MCF 10A (cell line): ENCODE data around the gene C8A. TPM values are rescaled to one million over a fixed set of nuclear protein-coding genes. Genes with fewer than 3 reads are reported as not detected.

Experiments
- BruUV-seq: library from RNA; stranded (reverse); fragments of 400-500 nt; replicated peaks from 2 replicates; lab custom pipeline; 2021; lab: Mats Ljungman, UMichigan
- CTCF ChIA-PET: fragments of 300-600 bp; sonication (Branson Sonifier 250); formaldehyde crosslinking; extraction: SDS; loops from one replicate; lab custom pipeline; 2021; ENCODE audit warnings: antibody characterized with exemption, inconsistent platforms; lab: Yijun Ruan, JAX
- POLR2A ChIA-PET: fragments of 300-600, 350-650 bp; sonication (Branson Sonifier 250); formaldehyde crosslinking; extraction: SDS; loops from one replicate; lab custom pipeline; 2020; ENCODE audit warnings: antibody characterized with exemption, inconsistent platforms; lab: Yijun Ruan, JAX
- DNase-seq: peaks from one replicate; pipeline ENCODE4 v3.0.0-alpha.2; 2018; ENCODE audit not compliant: unreplicated experiment
- H3K27ac Mint-ChIP-seq: one replicate; pipeline ENCODE4 v1.8.0; 2022; ENCODE audit warnings: mild to moderate bottlenecking, low read depth, mixed read lengths; ENCODE audit not compliant: unreplicated experiment
- H3K27me3 Mint-ChIP-seq: one replicate; pipeline ENCODE4 v1.8.0; 2022; ENCODE audit warnings: mixed read lengths; ENCODE audit not compliant: insufficient read depth, unreplicated experiment
- H3K36me3 Mint-ChIP-seq: one replicate; pipeline ENCODE4 v1.8.0; 2022; ENCODE audit warnings: mild to moderate bottlenecking, moderate library complexity, mixed read lengths; ENCODE audit not compliant: insufficient read depth, unreplicated experiment
- H3K4me1 Mint-ChIP-seq: one replicate; pipeline ENCODE4 v1.8.0; 2022; ENCODE audit warnings: mixed read lengths; ENCODE audit not compliant: insufficient read depth, unreplicated experiment
- H3K4me3 Mint-ChIP-seq: one replicate; pipeline ENCODE4 v1.8.0; 2022; ENCODE audit warnings: mild to moderate bottlenecking, moderate library complexity, mixed read lengths; ENCODE audit not compliant: unreplicated experiment
- H3K9me3 Mint-ChIP-seq: one replicate; pipeline ENCODE4 v1.8.0; 2022; ENCODE audit warnings: mixed read lengths; ENCODE audit not compliant: unreplicated experiment
- CTCF ChIP-seq: fragments of 200-600 bp; IDR thresholded peaks from one replicate; pipeline ENCODE4 v1.8.0; 2022; ENCODE audit warnings: antibody characterized with exemption, mild to moderate bottlenecking; ENCODE audit not compliant: unreplicated experiment
- intact Hi-C: fragments of 100-400 bp; cut with micrococcal nuclease; formaldehyde crosslinking; loops from 2 replicates; pipeline ENCODE4 v1.14.1; 2022
- total RNA-seq: library from RNA; stranded (reverse); gene quantifications from 2 replicates; pipeline ENCODE4 v1.2.3, GENCODE V29; 2022

C8A gene
- total RNA-seq, 1 experiment from 2014 or later = not detected

GRCh38 chr1:56922507-56922906 lies 67.9 kb downstream of the C8A start:
- intact Hi-C loops = no loop called here
- Mint-ChIP-seq H3K9me3 (no peaks in the 10 kb centered on the region), H3K36me3 (no peaks in the 10 kb centered on the region), H3K27me3 (no peaks in the 10 kb centered on the region), H3K4me3 (no peak overlapping the region), H3K4me1 (no peaks in the 10 kb centered on the region), H3K27ac (no peak overlapping the region)
- no TSS peak for BruUV-seq
- DNase-seq = no peak
- ChIA-PET CTCF (interaction anchor here (0.6 to 1.1 kb wide), 2 partner anchors 1344 to 1520 kb away, joined by 3 read pairs; no protein-coding TSS in a partner anchor), POLR2A (no interaction called here)
- no peak for TF ChIP-seq CTCF

GRCh38 chr1:56923201-56923600 lies 68.6 kb downstream of the C8A start:
- Mint-ChIP-seq H3K9me3 (no peaks in the 10 kb centered on the region), H3K27ac (no peak overlapping the region), H3K4me1 (no peaks in the 10 kb centered on the region), H3K4me3 (no peak overlapping the region), H3K27me3 (no peaks in the 10 kb centered on the region), H3K36me3 (no peaks in the 10 kb centered on the region)
- POLR2A ChIA-PET = no interaction called here
- CTCF ChIA-PET = no interaction called here
- no TSS peak for BruUV-seq
- TF ChIP-seq CTCF = no peak
- intact Hi-C loops = no loop called here
- DNase-seq = no peak

GRCh38 chr1:56924116-56924515 lies 69.5 kb downstream of the C8A start:
- Mint-ChIP-seq H3K27ac (no peak overlapping the region), H3K4me1 (no peaks in the 10 kb centered on the region), H3K27me3 (no peaks in the 10 kb centered on the region), H3K4me3 (no peak overlapping the region), H3K9me3 (no peaks in the 10 kb centered on the region), H3K36me3 (no peaks in the 10 kb centered on the region)
- ChIA-PET CTCF (no interaction called here), POLR2A (no interaction called here)
- intact Hi-C loops = no loop called here
- BruUV-seq = no TSS peak
- no peak for TF ChIP-seq CTCF
- DNase-seq = no peak

- no peaks in the 10 kb centered on the region for H3K9me3 Mint-ChIP-seq
- no peaks in the 10 kb centered on the region for H3K27me3 Mint-ChIP-seq
- no peaks in the 10 kb centered on the region for H3K36me3 Mint-ChIP-seq
- DNase-seq = no peak
- intact Hi-C loops = no loop called here
- no peak overlapping the region for H3K27ac Mint-ChIP-seq
- no peak overlapping the region for H3K4me3 Mint-ChIP-seq
- POLR2A ChIA-PET = no interaction called here
- CTCF ChIA-PET = no interaction called here
- TF ChIP-seq CTCF = no peak
- H3K4me1 Mint-ChIP-seq = no peaks in the 10 kb centered on the region
- BruUV-seq = no TSS peak
Observed at GRCh38 chr1:56925193-56925592, 70.6 kb downstream of the C8A start.
